GM12865 (cell line): ENCODE results near the gene ADAMTS14.

Experiments used
- DNase-seq: peaks from one replicate; pipeline ENCODE4 v3.0.0; 2010; ENCODE audit warnings: low read depth
- H3K4me3 ChIP-seq: 2 replicates; pipeline ENCODE4 v1.5.1; 2011; ENCODE audit warnings: mild to moderate bottlenecking, low read depth, low read length, control low read depth
- TF ChIP-seq, protein P1 (sequence below): IDR thresholded peaks from 2 replicates; pipeline ENCODE4 v1.5.1; 2011; ENCODE audit warnings: low read length, control low read depth, low read depth, inconsistent platforms; ENCODE audit not compliant: insufficient read depth; ENCODE audit errors: missing control alignments

ADAMTS14 gene

DNA sequence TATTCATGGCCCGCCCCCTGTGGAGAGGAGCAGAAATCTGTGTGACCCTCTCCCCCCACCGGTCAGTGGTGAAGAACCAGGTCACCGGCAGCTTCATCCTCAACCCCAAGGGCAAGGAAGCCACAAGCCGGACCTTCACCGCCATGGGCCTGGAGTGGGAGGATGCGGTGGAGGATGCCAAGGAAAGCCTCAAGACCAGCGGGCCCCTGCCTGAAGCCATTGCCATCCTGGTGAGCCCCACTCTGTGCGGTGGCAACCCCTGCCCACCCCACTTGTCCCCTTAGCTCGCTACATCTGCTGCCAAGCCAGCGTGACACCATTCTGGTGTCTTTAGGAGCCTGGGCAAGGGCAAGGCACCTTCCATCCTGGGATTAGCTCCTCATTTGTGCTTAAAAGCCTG, 77.5 kb downstream of the ADAMTS14 start:
- DNase-seq, result no peak
- H3K4me3 ChIP-seq, result no peak overlapping the region
- TF ChIP-seq, protein P1, sequence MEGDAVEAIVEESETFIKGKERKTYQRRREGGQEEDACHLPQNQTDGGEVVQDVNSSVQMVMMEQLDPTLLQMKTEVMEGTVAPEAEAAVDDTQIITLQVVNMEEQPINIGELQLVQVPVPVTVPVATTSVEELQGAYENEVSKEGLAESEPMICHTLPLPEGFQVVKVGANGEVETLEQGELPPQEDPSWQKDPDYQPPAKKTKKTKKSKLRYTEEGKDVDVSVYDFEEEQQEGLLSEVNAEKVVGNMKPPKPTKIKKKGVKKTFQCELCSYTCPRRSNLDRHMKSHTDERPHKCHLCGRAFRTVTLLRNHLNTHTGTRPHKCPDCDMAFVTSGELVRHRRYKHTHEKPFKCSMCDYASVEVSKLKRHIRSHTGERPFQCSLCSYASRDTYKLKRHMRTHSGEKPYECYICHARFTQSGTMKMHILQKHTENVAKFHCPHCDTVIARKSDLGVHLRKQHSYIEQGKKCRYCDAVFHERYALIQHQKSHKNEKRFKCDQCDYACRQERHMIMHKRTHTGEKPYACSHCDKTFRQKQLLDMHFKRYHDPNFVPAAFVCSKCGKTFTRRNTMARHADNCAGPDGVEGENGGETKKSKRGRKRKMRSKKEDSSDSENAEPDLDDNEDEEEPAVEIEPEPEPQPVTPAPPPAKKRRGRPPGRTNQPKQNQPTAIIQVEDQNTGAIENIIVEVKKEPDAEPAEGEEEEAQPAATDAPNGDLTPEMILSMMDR, result no peak

- no peak overlapping the region for H3K4me3 ChIP-seq
- TF ChIP-seq, protein P1, result no peak
- DNase-seq, result no peak
Measured at GRCh38 chr10:70750156-70750703, 77.9 kb downstream of the ADAMTS14 start.

GRCh38 chr10:70751356-70751755, 79.0 kb downstream of the ADAMTS14 start:
- TF ChIP-seq, protein P1, result no peak
- no peak for DNase-seq
- no peak overlapping the region for H3K4me3 ChIP-seq

DNA sequence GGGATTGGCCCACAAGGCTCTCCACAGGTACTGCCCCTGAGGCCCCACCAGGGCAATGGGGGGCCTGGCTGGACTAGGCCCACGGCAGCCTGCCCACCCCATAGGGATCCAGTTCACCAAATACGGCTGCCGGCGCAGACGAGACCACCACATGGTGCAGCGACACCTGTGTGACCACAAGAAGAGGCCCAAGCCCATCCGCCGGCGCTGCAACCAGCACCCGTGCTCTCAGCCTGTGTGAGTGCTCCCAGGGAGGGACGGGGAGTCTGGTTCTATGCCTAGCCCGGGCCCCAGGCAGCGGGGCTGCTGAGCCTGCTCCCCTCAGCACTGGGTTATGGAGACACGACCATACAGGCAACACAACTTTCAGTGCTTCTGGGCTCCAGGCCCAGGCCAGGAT, 79.7 kb downstream of the ADAMTS14 start:
- H3K4me3 ChIP-seq, result no peak overlapping the region
- DNase-seq, result no peak
- TF ChIP-seq, protein P1, result no peak

GRCh38 chr10:70752571-70752970, 80.3 kb downstream of the ADAMTS14 start:
- no peak for DNase-seq
- H3K4me3 ChIP-seq, result no peak overlapping the region
- TF ChIP-seq, protein P1, result no peak

- TF ChIP-seq, protein P1, result no peak
- H3K4me3 ChIP-seq, result no peak overlapping the region
Measured at GRCh38 chr10:70753026-70753663, 80.8 kb downstream of the ADAMTS14 start.

More at GRCh38 chr10:70753026-70753663, 80.8 kb downstream of the ADAMTS14 start:
- no peak for DNase-seq
